ENCODE data around the gene GLIS2. TPM values are rescaled to one million over a fixed set of nuclear protein-coding genes. Genes with fewer than 3 reads are reported as not detected.
A peak's percentile ranks its signal among the peaks of the same experiment; 100 is the strongest.

Gene GLIS2
- total RNA-seq, 1 donor from 2014 or later, result 1.6 TPM

DNA sequence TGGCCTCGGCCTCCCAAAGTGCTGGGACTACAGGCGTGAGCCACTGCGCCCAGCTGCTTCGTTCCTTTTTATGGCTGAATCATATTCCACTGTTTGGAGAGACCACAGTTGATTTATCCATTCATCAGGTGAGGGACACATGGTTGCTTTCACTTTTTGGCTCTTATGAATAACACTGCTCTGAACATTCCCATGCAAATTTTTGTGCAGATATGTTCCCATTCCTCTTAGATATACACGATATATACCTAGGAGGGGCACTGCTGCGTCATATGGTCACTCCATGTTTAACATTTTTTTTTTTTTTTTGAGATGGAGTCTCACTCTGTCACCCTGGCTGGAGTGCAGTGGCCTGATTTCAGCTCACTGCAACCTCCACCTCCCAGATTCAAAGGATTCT is 13.9 kb upstream of the GLIS2 start:
- H3K9me3 Mint-ChIP-seq (ENCODE audit: unreplicated experiment), result no peaks in the 10 kb centered on the region

DNA sequence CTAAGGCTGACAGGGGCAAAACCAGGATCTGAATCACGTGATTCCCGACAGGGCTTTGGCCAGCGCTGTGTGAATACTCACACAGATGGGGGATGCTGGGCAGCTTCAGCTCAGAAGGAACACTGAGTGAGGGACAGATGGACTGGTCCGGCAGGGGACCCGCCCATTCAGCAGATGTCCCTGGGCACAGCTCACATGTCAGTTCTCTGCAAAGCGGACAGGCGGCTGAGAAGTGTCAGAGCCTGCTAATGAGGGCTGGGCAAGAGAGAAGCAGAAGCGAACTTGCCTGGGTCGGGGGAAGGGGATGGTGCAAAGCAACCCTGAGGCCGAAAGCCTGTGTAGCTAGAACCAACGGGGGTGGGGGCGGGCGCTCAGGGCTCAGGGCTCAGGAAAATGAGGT is 11.9 kb upstream of the GLIS2 start:
- H3K4me3 Mint-ChIP-seq (ENCODE audit: unreplicated experiment), result no peak overlapping the region
- TF ChIP-seq, protein P1, sequence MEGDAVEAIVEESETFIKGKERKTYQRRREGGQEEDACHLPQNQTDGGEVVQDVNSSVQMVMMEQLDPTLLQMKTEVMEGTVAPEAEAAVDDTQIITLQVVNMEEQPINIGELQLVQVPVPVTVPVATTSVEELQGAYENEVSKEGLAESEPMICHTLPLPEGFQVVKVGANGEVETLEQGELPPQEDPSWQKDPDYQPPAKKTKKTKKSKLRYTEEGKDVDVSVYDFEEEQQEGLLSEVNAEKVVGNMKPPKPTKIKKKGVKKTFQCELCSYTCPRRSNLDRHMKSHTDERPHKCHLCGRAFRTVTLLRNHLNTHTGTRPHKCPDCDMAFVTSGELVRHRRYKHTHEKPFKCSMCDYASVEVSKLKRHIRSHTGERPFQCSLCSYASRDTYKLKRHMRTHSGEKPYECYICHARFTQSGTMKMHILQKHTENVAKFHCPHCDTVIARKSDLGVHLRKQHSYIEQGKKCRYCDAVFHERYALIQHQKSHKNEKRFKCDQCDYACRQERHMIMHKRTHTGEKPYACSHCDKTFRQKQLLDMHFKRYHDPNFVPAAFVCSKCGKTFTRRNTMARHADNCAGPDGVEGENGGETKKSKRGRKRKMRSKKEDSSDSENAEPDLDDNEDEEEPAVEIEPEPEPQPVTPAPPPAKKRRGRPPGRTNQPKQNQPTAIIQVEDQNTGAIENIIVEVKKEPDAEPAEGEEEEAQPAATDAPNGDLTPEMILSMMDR (IDR thresholded peaks at IDR 0.05; ENCODE audit: unreplicated experiment), result no peak
- DNase-seq (ENCODE audit: low spot score), result no peak
- H3K36me3 Mint-ChIP-seq (ENCODE audit: low read depth, unreplicated experiment), result no peaks in the 10 kb centered on the region
- H3K27ac Mint-ChIP-seq (ENCODE audit: unreplicated experiment), result no peak overlapping the region
- H3K9me3 Mint-ChIP-seq (ENCODE audit: unreplicated experiment), result no peaks in the 10 kb centered on the region
- peaks cover 9% of the 10 kb centered on the region for H3K27me3 Mint-ChIP-seq (ENCODE audit: unreplicated experiment)
- H3K4me1 Mint-ChIP-seq (ENCODE audit: unreplicated experiment), result peaks cover 8% of the 10 kb centered on the region

More for the DNA sequence above, 13.9 kb upstream of the GLIS2 start:
- H3K27ac Mint-ChIP-seq (ENCODE audit: unreplicated experiment), result no peak overlapping the region
- H3K4me1 Mint-ChIP-seq (ENCODE audit: unreplicated experiment), result peaks cover 7% of the 10 kb centered on the region
- TF ChIP-seq, protein P1 (IDR thresholded peaks at IDR 0.05; ENCODE audit: unreplicated experiment), result no peak
- no peak overlapping the region for H3K4me3 Mint-ChIP-seq (ENCODE audit: unreplicated experiment)
- H3K36me3 Mint-ChIP-seq (ENCODE audit: low read depth, unreplicated experiment), result no peaks in the 10 kb centered on the region
- peaks cover 6% of the 10 kb centered on the region for H3K27me3 Mint-ChIP-seq (ENCODE audit: unreplicated experiment)
- DNase-seq (ENCODE audit: low spot score), result no peak

DNA sequence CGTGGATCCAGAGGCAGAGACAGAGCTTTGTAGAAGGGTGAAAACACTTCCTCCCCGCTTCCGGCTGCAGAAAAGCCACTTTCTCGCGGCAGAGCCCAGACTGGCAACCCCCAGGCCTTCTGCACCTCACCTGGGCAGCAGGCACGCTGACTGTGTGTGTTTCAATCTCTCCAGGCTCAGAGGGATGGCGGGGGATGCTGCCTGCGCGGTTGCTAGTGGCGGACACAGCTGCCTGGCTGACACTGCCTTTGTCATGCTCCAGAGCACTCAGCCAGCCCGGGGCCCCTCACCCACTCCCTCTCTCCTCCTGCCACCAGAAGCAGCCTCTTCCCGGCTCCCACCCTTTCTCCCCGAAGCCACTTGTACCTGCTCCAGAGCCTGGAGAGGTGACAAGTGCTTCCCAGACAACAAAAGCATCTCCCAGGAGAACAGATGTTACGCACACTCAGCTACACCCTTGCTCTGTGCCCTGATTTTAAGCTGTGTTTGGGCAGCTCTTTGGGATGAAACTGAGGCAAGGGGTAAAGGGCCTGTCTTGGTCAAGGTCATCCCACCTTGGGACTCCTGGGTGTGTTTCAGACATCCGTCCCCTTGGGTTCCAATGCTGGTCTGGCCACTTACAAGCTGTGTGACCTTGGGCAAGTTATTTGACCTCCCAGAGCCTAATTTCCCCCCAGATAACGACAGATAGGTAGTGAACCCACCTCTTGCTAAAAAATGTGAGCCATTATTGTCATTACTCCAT is 9.2 kb upstream of the GLIS2 start:
- no peak for DNase-seq (ENCODE audit: low spot score)
- Mint-ChIP-seq H3K4me1 (ENCODE audit: unreplicated experiment) (peaks cover 3% of the 10 kb centered on the region), H3K9me3 (ENCODE audit: unreplicated experiment) (no peaks in the 10 kb centered on the region), H3K27ac (ENCODE audit: unreplicated experiment) (peak overlapping the region; percentile 74), H3K4me3 (ENCODE audit: unreplicated experiment) (peak overlapping the region; percentile 80), H3K27me3 (ENCODE audit: unreplicated experiment) (peaks cover 9% of the 10 kb centered on the region), H3K36me3 (ENCODE audit: low read depth, unreplicated experiment) (no peaks in the 10 kb centered on the region)
- TF ChIP-seq, protein P1 (IDR thresholded peaks at IDR 0.05; ENCODE audit: unreplicated experiment), result no peak

DNA sequence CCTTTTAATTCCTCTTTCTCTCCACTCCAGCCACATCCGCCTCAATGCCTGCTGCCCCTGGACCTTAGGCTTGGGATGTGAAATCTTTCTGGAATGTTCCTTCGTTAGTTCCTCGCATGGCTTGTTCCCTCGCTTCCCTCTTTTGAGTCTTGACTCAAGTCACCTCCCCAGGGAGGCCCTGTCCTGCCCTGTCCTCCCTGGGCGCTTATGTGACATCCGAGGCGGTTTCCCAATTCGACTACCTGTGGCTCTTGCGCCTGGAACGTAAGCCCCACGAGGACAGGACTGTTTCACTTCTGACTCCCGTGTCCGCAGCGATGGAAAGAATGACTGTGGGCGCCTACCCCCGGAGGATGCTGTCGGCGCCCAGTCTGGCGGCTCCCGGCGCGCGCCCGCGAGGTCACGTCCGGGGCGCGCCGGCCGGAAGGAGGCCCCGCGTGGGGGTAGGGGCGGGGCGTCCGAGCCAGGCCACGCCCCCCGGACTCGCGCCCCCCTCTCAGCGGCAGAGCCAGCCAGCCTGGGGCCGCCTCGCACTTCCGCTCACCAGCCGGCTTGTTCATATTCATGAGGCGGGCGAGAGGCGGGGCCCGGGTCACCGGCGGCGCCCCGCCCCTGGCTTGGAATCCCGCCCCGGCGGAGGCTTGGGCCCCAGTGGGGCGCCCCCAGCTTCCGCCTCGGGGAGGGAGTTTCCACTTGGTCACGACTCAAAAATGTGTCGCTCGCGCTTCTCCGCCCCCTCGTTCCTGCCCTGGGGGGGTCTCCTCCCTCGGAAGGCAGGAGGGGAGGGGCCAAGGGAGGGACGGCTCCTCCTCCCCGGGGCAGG is 8.4 kb upstream of the GLIS2 start:
- Mint-ChIP-seq H3K9me3 (ENCODE audit: unreplicated experiment) (no peaks in the 10 kb centered on the region), H3K4me1 (ENCODE audit: unreplicated experiment) (peaks cover 3% of the 10 kb centered on the region), H3K36me3 (ENCODE audit: low read depth, unreplicated experiment) (no peaks in the 10 kb centered on the region), H3K27ac (ENCODE audit: unreplicated experiment) (peak overlapping the region; percentile 74), H3K27me3 (ENCODE audit: unreplicated experiment) (peaks cover 7% of the 10 kb centered on the region), H3K4me3 (ENCODE audit: unreplicated experiment) (peak overlapping the region; percentile 80)
- TF ChIP-seq, protein P1 (IDR thresholded peaks at IDR 0.05; ENCODE audit: unreplicated experiment), result no peak
- DNase-seq (ENCODE audit: low spot score), result peak; percentile 86
